Measurements from ENCODE around the gene RGS7.
"Not testable (repeated sequence)": the region's sequence is repeated elsewhere in the genome, so short reads cannot be mapped to it uniquely, and the experiment has no call there.

Gene RGS7

GRCh38 chr1:240824238-240824637, 532.8 kb downstream of the RGS7 start:
- DNase-seq: no peak

DNA sequence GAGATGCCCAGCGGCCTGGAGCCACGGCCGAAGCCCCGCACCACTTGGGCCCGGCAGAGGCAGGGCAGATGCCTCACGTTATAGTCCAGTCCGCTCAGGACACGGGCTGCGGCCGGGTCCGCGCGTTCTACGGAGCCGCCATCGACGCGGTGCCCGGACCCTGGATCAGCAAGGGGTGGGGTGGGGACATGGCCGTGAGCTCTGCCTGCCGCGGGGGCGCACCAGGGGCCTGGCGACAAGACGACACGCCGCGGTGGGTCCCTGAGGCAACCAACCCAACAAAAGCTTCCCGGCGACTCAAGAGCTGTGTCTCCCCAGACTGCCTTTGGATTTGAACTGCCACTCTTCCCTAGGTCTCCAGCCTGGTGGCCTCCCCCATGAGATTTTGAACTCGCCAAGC, 533.6 kb downstream of the RGS7 start:
- DNase-seq: no peak

- DNase-seq: no peak
Measured at GRCh38 chr1:240821925-240822324, 535.1 kb downstream of the RGS7 start.

GRCh38 chr1:240820816-240821215, 536.2 kb downstream of the RGS7 start:
- no peak for DNase-seq

DNA sequence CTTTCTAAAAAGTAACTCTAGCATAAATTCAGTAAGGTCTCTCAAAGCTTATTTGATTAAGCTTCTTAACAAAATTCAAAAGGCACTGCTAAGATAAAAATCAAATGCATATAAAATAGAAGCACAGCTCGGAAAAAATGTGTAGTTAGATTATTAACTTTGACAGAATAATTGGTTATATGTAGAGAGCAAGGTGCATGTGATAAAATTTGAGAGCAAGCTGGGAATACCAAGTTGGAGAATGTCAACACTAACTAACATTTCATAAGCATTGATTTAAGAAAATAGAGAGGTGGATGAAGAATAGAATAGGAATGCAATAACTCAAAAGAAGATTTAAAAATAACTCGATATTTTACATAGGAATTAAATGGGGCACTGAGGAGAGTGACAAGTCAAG, 540.5 kb downstream of the RGS7 start:
- no peak for DNase-seq

- no peak for DNase-seq
Measured at GRCh38 chr1:240813720-240814119, 543.3 kb downstream of the RGS7 start.

GRCh38 chr1:240811256-240811655, 545.7 kb downstream of the RGS7 start:
- no peak for DNase-seq

DNA sequence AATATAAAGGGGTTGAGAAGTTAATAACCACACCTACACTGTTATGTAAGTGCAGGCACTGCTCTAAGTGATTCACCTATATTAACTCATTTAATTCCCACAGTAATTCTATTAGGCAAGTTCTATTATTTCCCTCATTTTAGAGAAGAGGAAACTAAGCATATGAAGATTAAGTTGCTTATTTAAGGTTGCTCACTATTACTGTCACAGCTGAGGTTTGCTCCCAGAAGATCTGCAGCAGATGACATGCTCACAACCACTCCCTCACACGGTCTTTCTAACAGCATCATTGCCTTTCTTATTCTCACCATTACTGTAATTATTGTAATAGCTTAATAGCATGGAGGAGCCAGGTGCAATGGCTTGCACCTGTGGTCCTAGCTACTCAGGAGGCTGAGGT, 548.6 kb downstream of the RGS7 start:
- DNase-seq: no peak

DNA sequence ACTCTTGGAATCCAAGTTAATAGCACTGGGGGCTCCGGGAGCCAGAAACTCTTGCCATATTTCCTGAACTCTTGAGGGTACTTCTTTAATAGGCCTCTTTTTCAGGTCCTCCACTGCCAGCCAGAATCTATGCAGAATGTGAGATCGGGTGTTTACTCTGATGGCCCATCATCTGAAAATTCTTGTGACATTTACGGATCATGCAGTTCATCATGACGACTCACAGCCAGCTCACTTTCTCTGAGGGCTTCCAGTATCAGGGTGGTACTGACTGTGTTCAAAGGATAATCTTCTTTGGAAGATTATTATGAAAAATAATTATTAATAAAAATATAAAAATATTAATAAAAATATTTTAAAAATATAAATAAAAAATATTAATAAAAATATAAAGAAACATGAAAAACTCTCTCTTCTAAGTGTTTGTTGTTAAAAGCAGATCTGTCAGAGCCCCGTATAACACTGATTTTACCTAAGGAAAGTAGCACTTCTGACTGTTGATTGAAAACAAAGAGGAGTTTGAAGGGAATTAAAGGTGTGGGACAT, 550.7 kb downstream of the RGS7 start:
- no peak for DNase-seq

GRCh38 chr1:240804475-240804874, 552.5 kb downstream of the RGS7 start:
- DNase-seq: no peak

DNA sequence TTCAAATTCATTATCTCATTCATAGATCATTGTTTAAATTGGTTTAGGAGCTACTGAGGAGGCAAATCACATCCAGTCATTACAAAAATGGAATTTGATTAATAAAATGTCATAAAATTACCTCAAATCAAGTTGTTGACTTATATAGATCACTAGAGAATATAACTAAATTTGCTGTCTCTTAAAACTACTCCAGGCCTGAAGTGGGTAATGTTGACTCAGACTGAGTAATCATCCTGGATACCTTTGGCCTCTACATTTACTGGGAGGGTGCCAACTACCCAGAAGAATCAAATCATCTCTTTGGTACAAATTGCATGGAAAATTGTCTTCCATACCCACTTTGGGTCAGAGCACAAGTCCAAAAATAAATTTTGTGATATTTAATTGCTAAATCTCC, 553.9 kb downstream of the RGS7 start:
- DNase-seq: no peak

GRCh38 chr1:240802271-240802670, 554.7 kb downstream of the RGS7 start:
- DNase-seq: no peak

DNA sequence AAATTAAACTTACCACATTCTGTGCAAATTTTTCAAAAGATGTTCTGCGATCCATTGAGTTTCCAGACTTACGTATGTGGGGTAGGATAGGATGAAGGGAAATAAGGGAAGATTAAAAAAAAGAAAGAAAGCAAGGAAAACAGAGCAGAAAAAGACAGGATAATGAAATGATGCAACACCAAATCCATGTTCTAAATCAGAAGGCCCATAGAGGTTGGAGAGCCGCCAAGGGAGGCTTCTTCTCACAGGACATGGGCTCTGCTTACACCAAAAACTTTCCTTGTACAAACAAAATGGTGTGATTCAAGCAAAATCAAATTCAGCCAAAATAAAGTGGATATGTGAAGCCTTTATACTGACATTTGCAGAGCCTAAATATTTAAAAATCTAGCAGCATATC, 555.6 kb downstream of the RGS7 start:
- DNase-seq: no peak

DNA sequence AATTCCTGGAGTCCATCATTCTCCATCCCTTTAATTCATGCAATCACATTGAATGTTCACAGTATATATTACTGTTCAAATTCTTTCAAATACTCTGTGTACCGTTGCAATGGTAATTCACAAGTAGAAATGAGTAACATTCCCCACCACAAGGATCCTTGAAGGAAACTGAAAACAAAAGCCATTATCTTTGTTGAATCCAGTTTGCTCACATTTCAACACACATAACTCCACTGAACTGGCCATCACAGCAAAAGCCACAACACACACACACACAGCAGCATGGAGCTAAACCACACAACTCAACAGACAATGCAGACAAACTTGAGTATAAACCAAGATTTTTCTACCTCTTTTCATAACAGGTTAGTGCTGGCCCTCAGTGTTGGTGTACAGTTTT, 556.7 kb downstream of the RGS7 start:
- no peak for DNase-seq

DNA sequence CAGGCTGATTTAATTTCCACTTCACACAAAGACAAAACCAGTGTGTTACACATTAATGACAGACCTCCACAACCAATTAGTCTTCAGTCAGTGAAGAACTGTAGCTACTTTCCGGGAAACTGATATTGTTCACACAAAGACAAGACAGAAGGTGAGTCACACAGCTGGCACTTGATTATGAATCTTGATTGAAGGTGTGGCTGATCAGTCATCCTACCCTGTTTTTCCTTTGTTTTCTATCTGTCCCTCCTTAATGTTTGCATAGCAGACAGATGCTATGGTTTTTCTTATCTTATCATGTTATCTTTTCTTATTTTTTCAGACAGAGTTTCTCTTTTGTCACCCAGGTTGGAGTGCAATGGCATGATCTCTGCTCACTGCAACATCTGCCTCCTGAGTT, 560.0 kb downstream of the RGS7 start:
- DNase-seq: no peak

DNA sequence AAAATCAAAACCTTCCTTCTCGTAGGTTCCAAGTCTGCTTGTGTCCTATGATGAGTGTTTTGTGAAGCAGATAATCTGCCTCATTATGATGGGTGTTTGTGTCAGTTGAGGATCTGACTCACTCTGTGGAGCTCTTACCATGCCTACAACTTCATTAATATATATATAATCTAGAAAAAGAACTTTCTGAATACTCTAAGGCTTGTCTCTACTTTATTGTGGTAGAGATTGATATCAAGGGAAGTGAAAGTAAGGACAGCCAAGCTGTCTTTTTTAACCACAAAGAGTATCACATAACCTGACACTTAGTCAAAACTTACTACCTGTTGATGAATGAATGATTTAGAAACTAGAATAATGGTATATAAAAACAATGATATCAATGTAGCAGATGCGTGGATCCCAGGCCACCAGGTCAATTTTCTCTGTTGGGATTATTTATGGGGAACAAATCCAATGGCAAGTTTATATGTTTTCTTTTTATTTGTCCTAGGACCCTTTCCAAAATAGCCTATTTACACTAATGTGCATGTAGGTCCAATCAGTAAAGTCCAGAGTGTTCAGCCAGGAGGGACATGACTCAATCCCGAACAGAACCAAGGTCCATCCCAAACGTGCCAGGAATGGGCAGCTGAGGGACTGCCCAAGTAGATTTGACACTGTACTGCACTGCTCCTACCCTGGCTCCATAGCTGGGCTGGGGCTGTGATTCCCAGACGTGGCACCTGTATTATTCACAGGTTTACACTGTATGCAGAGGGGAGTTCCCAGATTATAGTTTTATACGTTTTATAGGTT, 562.8 kb downstream of the RGS7 start:
- no peak for DNase-seq

- no peak for DNase-seq
Measured at GRCh38 chr1:240792915-240793529, 564.0 kb downstream of the RGS7 start.

DNA sequence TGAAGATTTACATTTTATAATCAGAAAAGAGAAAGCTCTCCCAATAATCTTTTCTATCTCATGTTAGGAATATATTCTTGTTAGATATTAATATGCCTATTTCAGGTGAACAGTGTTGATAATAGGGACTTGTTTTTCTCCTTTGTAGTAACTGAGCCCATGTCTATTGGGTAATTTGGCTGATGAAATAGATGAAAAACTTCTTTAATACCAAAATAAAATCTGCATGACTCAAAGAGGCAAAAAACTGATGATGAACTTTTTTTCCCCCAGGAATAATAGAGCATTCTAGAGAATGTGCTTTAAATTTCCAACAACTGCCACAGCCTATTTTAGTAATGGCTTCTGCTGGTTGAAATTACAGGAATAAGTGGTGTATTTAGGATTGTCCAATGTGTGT, 566.1 kb downstream of the RGS7 start:
- no peak for DNase-seq

DNA sequence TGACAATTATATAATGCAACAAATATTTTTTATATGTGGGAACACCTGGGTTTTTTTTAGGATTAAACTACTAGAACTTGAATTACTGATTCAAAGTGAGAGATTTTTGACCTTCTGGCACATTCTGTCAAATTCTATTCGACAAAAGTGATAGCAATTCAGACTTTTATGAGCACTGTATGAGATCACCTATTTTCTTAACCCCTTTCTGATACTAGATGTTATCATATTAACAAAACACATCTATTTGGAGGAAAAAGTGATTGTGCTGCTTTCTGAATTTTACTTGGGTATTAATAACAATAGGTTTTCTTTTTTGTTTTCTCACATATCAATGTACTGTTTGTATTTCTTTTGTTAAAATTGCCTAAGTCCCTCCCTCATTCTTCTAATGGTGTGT, 570.1 kb downstream of the RGS7 start:
- DNase-seq: no peak

DNA sequence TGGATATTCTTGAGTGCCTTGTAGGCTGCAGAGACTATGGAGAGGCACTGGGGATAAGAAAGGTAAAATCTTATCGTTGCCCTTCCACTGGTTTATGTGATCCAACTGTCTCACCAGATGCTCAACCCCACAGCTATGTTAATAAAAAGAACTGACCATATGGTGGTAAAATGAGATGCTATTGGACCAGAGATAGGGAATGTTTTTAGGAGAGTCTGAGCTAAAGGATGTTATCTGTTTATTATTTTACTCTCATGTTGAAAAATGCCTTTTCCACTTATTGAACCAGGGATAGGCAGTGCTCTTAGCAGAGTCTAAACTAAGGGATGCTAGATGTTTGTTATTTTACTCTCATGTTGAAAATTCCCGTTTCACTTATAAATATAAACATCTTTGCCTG, 572.2 kb downstream of the RGS7 start:
- no peak for DNase-seq

GRCh38 chr1:240783728-240784137, 573.3 kb downstream of the RGS7 start:
- not testable (repeated sequence) for DNase-seq

DNA sequence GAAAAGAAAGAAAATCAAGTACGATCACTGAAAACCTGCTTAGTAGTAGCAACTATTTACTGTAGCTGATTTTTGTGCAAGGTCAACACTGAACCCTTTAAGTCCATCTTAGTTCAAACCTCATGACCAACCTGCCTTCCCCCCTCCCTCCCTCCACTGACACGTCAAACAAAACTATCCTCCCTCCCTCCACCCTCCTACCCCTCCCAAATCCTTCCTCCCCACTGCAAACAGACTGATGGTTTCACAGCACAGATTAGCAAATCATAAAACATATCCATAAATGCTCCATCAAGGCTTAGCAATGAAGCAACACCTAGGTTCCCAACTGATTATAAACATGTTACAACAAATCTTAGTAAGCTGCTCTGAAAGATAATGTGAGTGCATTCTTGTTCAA, 580.8 kb downstream of the RGS7 start:
- no peak for DNase-seq

GRCh38 chr1:240772131-240772530, 584.9 kb downstream of the RGS7 start:
- DNase-seq: no peak

- DNase-seq: no peak
Measured at GRCh38 chr1:240771450-240771849, 585.6 kb downstream of the RGS7 start.
